ENCODE data around the gene PRKCSH.
"Not testable (repeated sequence)": the region's sequence is repeated elsewhere in the genome, so short reads cannot be mapped to it uniquely, and the experiment has no call there.

PRKCSH gene

DNA sequence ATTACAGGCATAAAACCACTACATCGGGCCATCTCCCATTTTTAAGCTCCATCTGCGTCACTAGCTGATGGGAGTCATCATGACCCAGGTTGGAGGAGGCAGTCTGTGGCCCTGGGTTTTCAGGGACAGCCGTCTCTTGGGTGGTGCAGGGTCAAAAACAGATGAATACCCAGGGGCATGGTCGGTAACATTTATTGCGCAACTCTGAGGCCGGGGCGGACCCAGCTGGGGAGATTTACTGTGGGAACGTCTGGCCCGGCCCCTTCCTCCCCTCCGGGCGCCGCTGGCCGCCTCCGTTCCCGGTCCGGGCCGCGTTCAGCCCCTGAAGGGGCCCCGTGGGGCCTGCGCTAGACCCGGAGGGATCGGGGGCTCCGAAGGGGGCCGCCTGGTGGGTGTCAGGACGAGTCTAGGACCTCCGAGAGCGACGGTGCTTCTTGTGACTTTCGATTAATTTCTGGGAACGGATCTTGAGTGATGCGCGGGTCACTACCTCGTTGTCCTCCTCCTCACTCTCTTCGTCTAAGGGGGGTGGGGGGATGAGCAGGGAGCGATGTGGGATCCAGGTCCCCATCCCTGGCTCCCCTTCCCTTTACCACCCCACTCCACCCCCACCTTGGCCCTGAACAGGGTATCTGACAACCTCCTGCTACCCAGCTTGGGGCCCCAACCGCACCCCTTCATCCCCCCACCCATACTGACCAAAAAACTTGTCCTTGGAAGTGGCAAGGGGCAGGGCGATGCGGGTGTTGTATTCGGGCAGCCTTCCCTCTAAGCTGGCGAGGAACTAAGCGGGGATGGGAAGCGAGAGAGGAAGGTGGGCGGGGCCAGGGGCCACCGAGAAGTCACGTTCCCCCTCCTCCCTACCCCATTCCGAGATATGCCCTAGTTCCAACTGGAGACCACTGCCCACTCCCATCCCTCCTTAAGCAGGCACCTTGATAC, 14.7 kb upstream of the PRKCSH start:
- no peak for DNase-seq

DNA sequence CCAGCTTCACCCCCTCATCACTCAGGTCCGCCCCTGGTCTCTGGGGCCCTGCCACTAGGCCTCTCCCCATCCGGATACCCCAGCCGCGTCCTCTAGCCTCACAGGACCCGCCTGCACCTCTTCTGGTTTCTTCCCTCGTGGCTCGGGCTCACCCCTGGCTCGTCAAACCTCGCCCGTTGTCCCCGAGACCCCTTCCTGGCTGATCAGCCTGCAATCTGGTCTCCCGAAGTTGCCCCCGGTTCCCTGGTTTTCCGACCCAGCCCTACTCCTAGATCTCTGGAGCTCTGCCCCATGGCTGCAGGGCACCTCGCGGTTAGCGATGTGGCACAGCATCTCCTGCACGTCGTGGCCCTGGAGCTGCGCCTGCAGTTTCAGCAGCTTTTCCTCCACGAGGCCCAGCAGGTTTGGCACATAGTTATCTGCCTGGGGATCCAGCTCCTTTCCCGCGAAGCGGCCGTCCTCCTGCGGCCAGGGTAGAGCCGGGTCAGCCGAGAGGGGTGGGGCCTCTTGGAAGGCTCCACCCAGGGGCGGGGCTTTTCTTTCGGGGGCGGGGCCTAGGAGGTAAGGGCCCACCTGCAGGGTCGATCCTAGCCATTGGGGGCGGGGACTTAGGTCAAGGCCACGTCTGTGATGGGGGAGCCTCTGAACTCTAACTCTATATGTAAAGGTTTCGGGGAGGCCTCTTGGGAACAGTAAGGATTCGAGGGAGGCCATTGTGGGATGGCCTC, 13.9 kb upstream of the PRKCSH start:
- DNase-seq = peak; percentile 18

GRCh38 chr19:11422163-11423065, 13.0 kb upstream of the PRKCSH start:
- DNase-seq = peak; percentile 35

- no peak for DNase-seq
Observed at GRCh38 chr19:11423164-11423790, 12.2 kb upstream of the PRKCSH start.

GRCh38 chr19:11423791-11424181, 11.6 kb upstream of the PRKCSH start:
- no peak for DNase-seq

DNA sequence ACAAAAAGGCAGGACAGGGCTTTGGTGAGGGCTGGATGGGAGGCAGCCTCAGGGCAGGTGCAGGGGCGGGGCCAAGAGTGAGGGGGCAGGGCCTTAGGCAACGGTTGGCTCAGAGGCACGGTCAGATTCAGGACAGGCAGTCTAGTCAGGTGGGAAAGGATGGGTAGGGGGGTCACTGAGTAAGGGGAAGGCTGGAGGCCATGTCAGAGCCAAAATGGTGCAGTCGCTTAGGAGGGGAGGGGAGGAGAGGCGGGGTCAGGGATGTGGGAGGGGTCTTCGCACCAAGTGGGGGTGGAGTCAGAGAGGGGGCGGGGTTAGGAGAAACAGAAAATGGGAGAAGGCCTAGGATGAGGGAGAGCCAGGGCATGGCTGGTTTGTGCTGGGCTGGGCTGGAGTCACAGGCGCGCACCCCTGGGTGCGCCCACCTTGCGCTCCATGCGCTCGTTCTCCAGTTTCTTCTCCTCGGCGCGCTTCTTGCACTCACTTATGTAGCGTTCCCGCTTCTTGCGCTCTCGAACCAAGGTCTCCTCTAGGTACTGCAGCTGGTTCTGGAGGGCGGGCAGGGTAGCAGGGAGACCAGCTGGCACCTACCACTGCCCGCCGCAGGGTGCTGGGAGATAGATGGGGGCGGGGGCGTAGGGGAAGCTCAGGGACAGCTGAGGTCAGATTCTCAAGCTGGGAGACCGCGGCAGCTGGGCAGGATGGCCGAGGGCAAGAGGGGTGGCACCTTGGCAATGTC, 9.5 kb upstream of the PRKCSH start:
- DNase-seq = no peak

- no peak for DNase-seq
Observed at GRCh38 chr19:11426656-11427055, 8.8 kb upstream of the PRKCSH start.

DNA sequence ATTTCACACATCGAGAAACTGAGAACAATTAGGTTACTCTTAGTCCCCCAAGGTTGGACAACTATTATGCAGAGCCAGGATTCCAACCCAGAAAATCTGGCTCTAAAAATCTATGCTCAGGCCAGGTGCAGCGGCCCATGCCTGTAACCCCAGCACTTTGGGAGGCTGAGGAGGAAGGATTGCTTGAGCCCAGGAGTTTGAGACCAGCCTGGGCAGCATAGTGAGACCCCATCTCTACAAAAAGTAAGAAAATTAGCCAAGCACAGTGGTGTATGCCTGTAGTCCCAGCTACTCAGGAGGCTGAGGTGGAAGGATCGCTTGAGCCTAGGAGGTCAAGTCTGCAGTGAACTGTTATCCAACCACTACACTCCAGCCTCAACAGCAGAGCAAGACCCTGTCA, 1.9 kb upstream of the PRKCSH start:
- not testable (repeated sequence) for DNase-seq

- no peak for DNase-seq
Observed at GRCh38 chr19:11434703-11435056, 755 bp upstream of the PRKCSH start.

- no peak for DNase-seq
Observed at GRCh38 chr19:11435833-11436313, 438 bp downstream of the PRKCSH start.

DNA sequence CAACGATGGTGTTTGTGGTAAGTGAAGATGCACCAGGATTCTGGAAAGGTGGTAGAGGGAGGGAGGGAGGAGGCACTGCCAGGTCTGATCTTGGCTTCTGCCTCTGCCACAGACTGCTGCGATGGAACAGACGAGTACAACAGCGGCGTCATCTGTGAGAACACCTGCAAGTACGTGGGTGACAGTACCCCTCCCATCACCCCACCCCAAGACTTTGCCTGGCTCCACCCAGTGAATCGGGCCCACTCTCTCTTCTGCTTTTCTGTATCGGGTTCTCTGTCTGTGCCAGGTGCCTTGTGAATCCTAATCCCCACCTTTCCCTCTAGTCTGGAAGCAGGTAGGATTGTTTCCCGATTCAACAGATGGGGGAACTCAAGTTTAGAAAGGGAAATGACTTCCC, 2.5 kb downstream of the PRKCSH start:
- DNase-seq = no peak

- no peak for DNase-seq
Observed at GRCh38 chr19:11444059-11444458, 8.6 kb downstream of the PRKCSH start.

GRCh38 chr19:11445141-11445540, 9.7 kb downstream of the PRKCSH start:
- DNase-seq = no peak

DNA sequence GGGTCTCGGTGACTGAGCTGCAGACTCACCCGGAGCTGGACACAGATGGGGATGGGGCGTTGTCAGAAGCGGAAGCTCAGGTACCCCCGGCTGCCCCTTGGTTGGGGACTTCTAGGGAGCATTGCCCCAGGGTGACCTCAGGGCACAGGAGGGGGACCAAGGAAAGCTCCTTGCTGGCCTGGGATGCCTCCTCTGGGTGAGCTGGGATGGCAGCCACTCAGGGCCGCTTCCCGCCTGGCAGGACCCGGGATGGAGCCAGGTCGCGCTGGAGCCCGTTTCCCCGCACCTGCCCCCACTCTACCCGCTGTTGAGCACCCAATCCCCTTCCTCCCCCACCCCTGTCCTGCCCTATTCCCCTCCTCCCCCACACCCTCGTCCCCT, 10.8 kb downstream of the PRKCSH start:
- no peak for DNase-seq

DNA sequence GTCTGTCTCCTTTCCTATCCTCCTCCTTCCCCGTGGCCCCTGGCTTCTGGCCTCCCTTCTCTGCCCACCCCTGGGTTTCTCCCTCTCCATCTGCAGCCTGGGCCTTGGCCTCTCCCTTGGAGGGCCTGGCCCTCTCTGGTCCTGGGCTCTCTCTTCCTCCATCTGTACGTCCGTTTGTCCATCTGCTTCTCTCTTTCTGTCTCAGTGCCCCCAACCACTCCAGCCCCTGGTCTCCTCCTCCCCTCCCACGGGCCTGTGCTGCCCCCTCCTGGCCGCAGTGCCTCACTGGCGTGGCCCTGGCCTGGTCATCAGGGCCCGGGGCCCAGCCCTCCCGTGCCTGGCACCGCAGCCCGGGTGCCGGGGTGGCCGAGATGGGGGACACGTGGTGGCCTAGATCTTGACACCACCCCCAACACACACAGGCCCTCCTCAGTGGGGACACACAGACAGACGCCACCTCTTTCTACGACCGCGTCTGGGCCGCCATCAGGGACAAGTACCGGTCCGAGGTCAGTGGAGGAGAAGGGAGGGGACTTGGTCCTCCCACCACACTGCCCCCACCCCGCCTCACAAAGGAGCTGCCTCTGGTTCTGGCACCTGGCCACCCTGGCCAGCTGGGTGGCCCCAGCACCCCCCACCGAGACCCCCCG, 11.3 kb downstream of the PRKCSH start:
- peak; percentile 40 for DNase-seq

GRCh38 chr19:11447347-11448262, 12.2 kb downstream of the PRKCSH start:
- no peak for DNase-seq

DNA sequence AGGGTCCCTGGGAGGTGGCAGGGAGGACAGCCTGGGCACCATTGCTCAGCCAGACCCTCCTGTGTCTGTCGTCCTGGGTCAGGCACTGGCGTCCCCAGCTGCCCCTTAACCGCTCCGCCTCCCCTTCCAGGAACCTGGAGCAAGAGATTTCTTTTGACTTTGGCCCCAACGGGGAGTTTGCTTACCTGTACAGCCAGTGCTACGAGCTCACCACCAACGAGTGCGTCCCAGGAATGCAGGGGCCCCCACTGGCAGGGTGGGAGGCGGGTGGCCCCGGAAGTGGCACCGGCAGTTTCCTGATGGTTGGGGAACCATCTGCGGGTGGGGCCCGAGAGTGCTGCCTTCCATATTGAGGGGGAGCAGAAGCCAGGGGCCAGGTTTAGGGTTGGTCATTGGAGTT, 13.0 kb downstream of the PRKCSH start:
- no peak for DNase-seq

GRCh38 chr19:11448923-11449554, 13.6 kb downstream of the PRKCSH start:
- DNase-seq = no peak

DNA sequence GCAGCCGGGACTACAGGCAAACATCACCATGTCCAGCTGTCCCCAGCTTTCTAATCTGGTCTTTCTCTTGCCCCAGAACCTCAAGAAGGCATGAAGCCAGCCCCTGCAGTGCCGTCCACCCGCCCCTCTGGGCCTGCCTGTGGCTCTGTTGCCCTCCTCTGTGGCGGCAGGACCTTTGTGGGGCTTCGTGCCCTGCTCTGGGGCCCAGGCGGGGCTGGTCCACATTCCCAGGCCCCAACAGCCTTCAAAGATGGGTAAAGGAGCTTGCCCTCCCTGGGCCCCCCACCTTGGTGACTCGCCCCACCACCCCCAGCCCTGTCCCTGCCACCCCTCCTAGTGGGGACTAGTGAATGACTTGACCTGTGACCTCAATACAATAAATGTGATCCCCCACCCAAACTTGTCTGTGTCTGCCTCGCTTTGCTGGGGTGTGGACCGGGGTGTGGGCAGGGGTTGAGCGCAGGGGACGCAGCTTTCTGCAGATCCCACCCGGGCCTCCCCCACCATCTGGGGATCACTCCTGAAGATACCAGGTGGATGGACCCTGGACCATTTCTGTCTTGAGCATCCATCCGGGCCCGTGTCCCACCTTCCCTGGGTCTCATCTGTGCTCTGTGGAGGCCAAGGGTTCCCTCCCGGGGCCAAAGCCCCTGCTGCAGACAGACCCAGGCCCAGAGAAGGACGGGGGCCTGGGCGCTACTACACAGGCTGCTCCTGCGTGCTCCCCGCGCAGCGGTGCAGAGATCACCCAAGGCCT, 15.3 kb downstream of the PRKCSH start:
- DNase-seq = no peak
